Measurements from ENCODE around the gene UBXN2A.

The UBXN2A gene

DNA sequence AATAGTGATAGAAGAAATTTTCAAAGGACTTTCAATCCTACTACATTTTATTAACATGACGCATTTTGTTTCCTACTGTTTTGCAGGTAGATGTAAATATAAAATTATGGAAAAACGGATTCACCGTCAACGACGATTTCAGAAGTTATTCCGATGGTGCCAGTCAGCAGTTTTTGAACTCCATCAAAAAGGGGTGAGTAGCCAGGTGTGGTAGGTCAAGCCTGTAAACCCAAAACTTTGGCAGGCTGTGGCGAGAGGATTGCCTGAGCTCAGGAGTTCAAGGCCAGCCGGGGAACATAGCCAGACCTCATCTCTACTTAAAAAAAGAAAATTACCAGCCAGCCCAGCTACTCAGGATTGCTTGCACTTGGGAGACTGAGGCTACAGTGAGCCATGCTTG, 36.6 kb downstream of the UBXN2A start:
- Histone ChIP-seq H3K36me3 (ENCODE audit: control insufficient read depth, insufficient read depth, low read length) (peaks cover 7% of the 10 kb centered on the region), H3K27me3 (replicated peaks; ENCODE audit: control insufficient read depth, insufficient read depth, low read length, poor library complexity, severe bottlenecking) (no peaks in the 10 kb centered on the region), H3K4me3 (ENCODE audit: insufficient read depth, low read depth, low read length, poor library complexity, severe bottlenecking) (no peak overlapping the region), H3K4me1 (ENCODE audit: control insufficient read depth, insufficient read depth, low read length, poor library complexity, severe bottlenecking) (no peaks in the 10 kb centered on the region), H3K27ac (ENCODE audit: insufficient read depth, low read length, poor library complexity, severe bottlenecking) (no peak overlapping the region), H3K9me3 (ENCODE audit: control insufficient read depth, low read length) (no peaks in the 10 kb centered on the region)
- no peak for DNase-seq

DNA sequence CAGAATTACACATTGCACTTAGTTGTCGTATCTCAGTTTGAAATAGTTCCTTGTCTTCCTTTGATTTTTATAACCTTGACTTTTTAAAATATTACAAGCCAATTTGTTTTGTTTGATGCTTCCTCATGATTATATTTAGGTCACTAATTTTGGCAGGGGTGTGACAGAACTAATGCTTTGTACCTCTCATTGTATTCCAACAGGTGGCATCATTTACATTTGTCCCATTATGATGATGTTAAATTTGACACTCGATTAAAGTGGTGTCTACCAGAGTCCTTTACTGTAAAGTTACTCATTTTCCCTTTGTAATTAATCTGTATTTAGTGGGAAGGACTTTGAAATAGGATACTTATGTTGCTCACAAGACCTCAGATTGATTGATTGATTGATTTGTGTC, 48.1 kb downstream of the UBXN2A start:
- DNase-seq = no peak
- no peak overlapping the region for H3K4me3 ChIP-seq (ENCODE audit: insufficient read depth, low read depth, low read length, poor library complexity, severe bottlenecking)
- H3K36me3 ChIP-seq (ENCODE audit: control insufficient read depth, insufficient read depth, low read length) = no peaks in the 10 kb centered on the region

DNA sequence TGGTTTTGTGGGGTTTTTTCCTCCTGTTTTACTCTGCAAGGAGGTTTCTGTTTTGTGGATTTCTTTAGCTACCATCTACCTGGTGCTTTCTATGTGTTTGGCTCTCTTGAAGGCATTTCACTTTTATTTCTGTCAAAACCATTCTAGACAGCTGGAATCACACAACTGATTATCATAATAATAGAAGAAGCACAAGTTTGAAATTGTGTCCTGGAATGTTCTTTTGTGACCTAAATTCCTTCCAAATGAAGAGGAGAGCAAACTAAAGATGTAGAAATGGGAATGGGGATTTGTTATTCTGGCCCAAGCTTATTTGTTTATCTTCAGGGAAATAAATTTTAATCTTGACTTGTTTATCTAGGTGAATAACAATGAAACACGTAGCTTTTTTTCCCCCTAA, 52.7 kb downstream of the UBXN2A start:
- no peak overlapping the region for H3K27ac ChIP-seq (ENCODE audit: insufficient read depth, low read length, poor library complexity, severe bottlenecking)
- no peaks in the 10 kb centered on the region for H3K27me3 ChIP-seq (replicated peaks; ENCODE audit: control insufficient read depth, insufficient read depth, low read length, poor library complexity, severe bottlenecking)
- DNase-seq = no peak

More for the DNA sequence above, 48.1 kb downstream of the UBXN2A start:
- no peak overlapping the region for H3K27ac ChIP-seq (ENCODE audit: insufficient read depth, low read length, poor library complexity, severe bottlenecking)
- no peaks in the 10 kb centered on the region for H3K9me3 ChIP-seq (ENCODE audit: control insufficient read depth, low read length)
- H3K4me1 ChIP-seq (ENCODE audit: control insufficient read depth, insufficient read depth, low read length, poor library complexity, severe bottlenecking) = no peaks in the 10 kb centered on the region
- no peaks in the 10 kb centered on the region for H3K27me3 ChIP-seq (replicated peaks; ENCODE audit: control insufficient read depth, insufficient read depth, low read length, poor library complexity, severe bottlenecking)

DNA sequence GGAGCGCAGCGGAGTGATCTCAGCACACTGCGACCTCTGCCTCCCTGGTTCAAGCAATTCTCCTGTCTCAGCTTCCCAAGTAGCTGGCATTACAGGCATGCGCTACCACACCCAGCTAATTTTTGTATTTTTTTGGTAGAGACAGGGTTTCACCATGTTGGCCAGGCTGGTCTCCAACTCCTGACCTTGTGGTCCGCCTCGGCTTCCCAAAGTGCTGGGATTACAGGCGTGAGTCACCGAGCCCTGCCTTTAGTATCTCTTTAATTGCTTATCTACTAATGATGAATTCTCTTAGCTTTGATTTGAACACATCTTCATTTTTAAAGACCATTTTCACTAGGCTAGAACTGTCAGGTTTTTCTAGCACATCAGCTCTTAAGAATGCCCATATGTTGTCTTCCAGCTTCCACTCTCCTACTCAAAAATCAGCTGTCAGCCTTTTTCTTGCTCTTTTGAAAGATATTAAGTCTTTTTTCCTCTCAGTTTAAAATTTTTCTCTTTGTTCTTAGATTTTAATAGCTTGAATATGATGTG, 53.5 kb downstream of the UBXN2A start:
- H3K36me3 ChIP-seq (ENCODE audit: control insufficient read depth, insufficient read depth, low read length) = no peaks in the 10 kb centered on the region
- no peak overlapping the region for H3K27ac ChIP-seq (ENCODE audit: insufficient read depth, low read length, poor library complexity, severe bottlenecking)

More for the DNA sequence above, 52.7 kb downstream of the UBXN2A start:
- no peaks in the 10 kb centered on the region for H3K36me3 ChIP-seq (ENCODE audit: control insufficient read depth, insufficient read depth, low read length)
- no peaks in the 10 kb centered on the region for H3K4me1 ChIP-seq (ENCODE audit: control insufficient read depth, insufficient read depth, low read length, poor library complexity, severe bottlenecking)
- H3K9me3 ChIP-seq (ENCODE audit: control insufficient read depth, low read length) = no peaks in the 10 kb centered on the region
- H3K4me3 ChIP-seq (ENCODE audit: insufficient read depth, low read depth, low read length, poor library complexity, severe bottlenecking) = no peak overlapping the region

DNA sequence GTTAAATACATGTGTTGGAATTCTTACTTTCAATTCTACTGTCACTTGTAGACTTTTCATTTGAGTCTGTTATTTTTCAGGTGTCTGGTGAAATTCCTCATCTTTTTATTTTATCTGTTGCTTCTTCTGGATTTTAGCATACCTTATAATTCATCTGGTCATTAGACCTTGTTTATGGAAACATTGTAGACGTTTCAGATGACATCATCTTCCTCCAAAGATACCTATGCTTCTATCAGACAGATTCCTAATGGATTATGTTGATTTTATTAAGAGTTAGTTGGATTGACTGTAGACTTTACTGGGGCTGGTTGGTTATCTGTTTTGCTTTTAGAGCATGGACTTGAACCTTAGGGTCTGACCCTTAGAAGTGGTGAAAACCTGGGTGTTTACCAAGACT, 54.3 kb downstream of the UBXN2A start:
- Histone ChIP-seq H3K4me3 (ENCODE audit: insufficient read depth, low read depth, low read length, poor library complexity, severe bottlenecking) (no peak overlapping the region), H3K36me3 (ENCODE audit: control insufficient read depth, insufficient read depth, low read length) (no peaks in the 10 kb centered on the region), H3K4me1 (ENCODE audit: control insufficient read depth, insufficient read depth, low read length, poor library complexity, severe bottlenecking) (no peaks in the 10 kb centered on the region), H3K27me3 (replicated peaks; ENCODE audit: control insufficient read depth, insufficient read depth, low read length, poor library complexity, severe bottlenecking) (no peaks in the 10 kb centered on the region), H3K27ac (ENCODE audit: insufficient read depth, low read length, poor library complexity, severe bottlenecking) (no peak overlapping the region), H3K9me3 (ENCODE audit: control insufficient read depth, low read length) (no peaks in the 10 kb centered on the region)
- DNase-seq = no peak

More for the DNA sequence above, 53.5 kb downstream of the UBXN2A start:
- H3K27me3 ChIP-seq (replicated peaks; ENCODE audit: control insufficient read depth, insufficient read depth, low read length, poor library complexity, severe bottlenecking) = no peaks in the 10 kb centered on the region
- H3K4me1 ChIP-seq (ENCODE audit: control insufficient read depth, insufficient read depth, low read length, poor library complexity, severe bottlenecking) = no peaks in the 10 kb centered on the region
- no peak for DNase-seq
- H3K4me3 ChIP-seq (ENCODE audit: insufficient read depth, low read depth, low read length, poor library complexity, severe bottlenecking) = no peak overlapping the region
- no peaks in the 10 kb centered on the region for H3K9me3 ChIP-seq (ENCODE audit: control insufficient read depth, low read length)

DNA sequence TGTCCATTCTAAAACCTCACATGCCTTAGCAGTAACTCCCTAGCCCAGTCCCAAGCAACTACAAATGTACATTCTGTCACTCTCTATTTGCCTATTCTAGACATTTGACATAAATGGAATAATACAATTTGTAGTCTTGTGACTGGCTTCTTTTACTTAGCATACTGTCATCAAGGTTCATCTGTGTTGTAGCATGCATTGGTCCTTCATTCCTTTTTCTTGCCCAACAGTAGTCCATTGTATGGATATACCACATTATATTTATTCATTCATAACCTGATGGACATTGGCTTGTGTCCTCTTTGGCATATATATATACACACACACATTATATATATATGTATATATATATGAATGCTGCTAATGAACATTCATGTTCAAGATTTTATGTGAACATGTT, 67.4 kb downstream of the UBXN2A start:
- Histone ChIP-seq H3K4me3 (ENCODE audit: insufficient read depth, low read depth, low read length, poor library complexity, severe bottlenecking) (no peak overlapping the region), H3K36me3 (ENCODE audit: control insufficient read depth, insufficient read depth, low read length) (no peaks in the 10 kb centered on the region), H3K4me1 (ENCODE audit: control insufficient read depth, insufficient read depth, low read length, poor library complexity, severe bottlenecking) (peaks cover 5% of the 10 kb centered on the region), H3K9me3 (ENCODE audit: control insufficient read depth, low read length) (no peaks in the 10 kb centered on the region), H3K27ac (ENCODE audit: insufficient read depth, low read length, poor library complexity, severe bottlenecking) (no peak overlapping the region), H3K27me3 (replicated peaks; ENCODE audit: control insufficient read depth, insufficient read depth, low read length, poor library complexity, severe bottlenecking) (peaks cover 20% of the 10 kb centered on the region)
- no peak for DNase-seq

DNA sequence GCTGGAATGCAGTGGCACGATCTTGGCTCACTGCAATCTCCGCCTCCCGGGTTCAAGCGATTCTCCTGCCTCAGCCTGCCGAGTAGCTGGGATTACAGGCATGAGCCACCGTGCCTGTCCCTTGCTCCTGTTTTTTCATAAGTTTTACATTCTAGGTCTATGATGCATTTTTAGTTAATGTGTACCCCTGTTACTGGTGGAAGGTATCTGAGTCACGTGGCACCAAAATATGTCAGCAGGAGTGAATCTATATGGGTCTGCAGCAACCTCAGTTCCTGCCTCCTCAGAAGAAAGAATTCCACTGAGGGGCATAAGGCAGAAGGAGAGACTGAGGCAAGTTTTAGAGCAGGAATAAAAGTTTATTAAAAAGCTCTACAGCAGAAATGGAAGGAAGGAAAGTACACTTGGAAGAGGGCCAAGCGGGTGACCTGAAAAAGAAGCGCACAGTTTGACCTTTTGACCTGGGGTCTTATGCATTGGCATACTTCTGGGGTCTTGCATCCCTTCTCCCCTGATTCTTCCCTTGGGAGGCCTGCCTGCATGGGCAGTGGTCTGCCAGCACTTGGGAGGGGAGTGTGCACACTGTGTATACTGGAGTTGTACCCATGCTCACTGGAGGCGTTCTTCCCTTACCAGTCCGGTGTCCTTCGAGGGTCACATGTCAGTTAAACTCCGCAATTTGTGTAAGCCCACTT, 68.6 kb downstream of the UBXN2A start:
- Histone ChIP-seq H3K36me3 (ENCODE audit: control insufficient read depth, insufficient read depth, low read length) (no peaks in the 10 kb centered on the region), H3K4me3 (ENCODE audit: insufficient read depth, low read depth, low read length, poor library complexity, severe bottlenecking) (no peak overlapping the region), H3K27ac (ENCODE audit: insufficient read depth, low read length, poor library complexity, severe bottlenecking) (no peak overlapping the region), H3K27me3 (replicated peaks; ENCODE audit: control insufficient read depth, insufficient read depth, low read length, poor library complexity, severe bottlenecking) (peaks cover 20% of the 10 kb centered on the region), H3K9me3 (ENCODE audit: control insufficient read depth, low read length) (no peaks in the 10 kb centered on the region), H3K4me1 (ENCODE audit: control insufficient read depth, insufficient read depth, low read length, poor library complexity, severe bottlenecking) (peaks cover 5% of the 10 kb centered on the region)
- no peak for DNase-seq

DNA sequence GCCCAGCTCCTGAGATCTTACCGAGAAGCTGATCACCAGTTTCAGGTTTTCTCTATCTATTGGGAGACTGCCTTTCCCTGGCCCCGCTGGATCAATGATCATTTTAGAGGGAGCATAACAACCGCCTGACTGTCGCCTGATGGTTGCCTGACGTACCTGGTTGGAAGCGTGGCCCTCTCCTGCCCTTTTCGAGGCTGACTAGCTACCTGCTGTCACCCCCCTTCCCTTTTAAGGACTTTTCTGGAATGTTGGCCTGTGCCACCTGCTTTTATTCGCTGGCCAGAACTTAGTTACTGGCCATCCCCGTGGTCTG, 69.1 kb downstream of the UBXN2A start:
- no peak for DNase-seq
- Histone ChIP-seq H3K36me3 (ENCODE audit: control insufficient read depth, insufficient read depth, low read length) (no peaks in the 10 kb centered on the region), H3K4me1 (ENCODE audit: control insufficient read depth, insufficient read depth, low read length, poor library complexity, severe bottlenecking) (peaks cover 5% of the 10 kb centered on the region), H3K9me3 (ENCODE audit: control insufficient read depth, low read length) (no peaks in the 10 kb centered on the region), H3K27me3 (replicated peaks; ENCODE audit: control insufficient read depth, insufficient read depth, low read length, poor library complexity, severe bottlenecking) (peaks cover 20% of the 10 kb centered on the region), H3K27ac (ENCODE audit: insufficient read depth, low read length, poor library complexity, severe bottlenecking) (no peak overlapping the region), H3K4me3 (ENCODE audit: insufficient read depth, low read depth, low read length, poor library complexity, severe bottlenecking) (no peak overlapping the region)

DNA sequence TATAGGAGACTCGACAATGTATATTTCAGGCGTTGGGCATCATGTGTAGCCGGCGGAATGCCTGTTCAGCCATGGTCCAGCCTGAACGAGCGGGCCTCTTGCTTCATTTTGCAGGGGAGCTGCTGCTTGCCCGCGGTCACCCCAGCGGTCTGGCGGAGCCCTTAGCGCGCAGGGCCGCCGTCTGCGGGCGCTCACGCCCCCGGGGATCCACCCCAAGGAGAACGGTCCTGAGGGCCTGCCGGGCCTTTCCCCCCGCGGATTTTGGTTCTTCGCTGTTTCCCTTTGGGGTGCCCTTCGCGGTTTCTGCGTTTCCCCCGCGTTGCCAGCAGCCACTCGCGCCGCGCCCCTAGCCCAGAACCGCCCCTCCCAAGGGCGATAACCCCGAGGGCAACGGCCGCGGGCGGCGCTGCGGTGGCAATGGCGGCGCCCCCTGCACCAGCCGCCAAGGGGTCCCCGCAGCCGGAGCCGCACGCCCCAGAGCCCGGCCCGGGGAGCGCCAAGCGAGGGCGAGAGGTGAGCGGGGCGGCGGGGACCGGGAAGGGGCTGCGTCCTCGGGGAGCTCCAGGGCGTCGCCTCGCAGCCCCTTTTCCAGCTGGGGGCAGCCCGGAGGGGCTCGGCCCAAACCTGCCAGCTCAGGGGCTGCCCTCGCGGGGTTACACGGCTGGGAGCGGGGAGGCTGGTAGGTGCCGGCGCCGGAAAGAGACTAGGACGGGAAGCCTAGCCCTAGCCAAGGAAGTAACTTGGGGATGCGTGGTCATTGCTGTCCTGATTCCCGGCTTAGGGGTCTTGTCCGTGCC, 69.6 kb downstream of the UBXN2A start, which contains the start of gene MFSD2B:
MFSD2B (plus strand) TSS at position 406 of the 797 bp plus-strand sequence; CDS start at position 418, 12 bp downstream.
- H3K27me3 ChIP-seq (replicated peaks; ENCODE audit: control insufficient read depth, insufficient read depth, low read length, poor library complexity, severe bottlenecking) = peaks cover 20% of the 10 kb centered on the region
- no peak within 1 kb of the TSS for H3K4me3 ChIP-seq (ENCODE audit: insufficient read depth, low read depth, low read length, poor library complexity, severe bottlenecking)
- no peaks in the 10 kb centered on the region for H3K36me3 ChIP-seq (ENCODE audit: control insufficient read depth, insufficient read depth, low read length)
- H3K27ac ChIP-seq (ENCODE audit: insufficient read depth, low read length, poor library complexity, severe bottlenecking) = no peak within 1 kb of the TSS
- no peak for DNase-seq
- no peaks in the 10 kb centered on the region for H3K9me3 ChIP-seq (ENCODE audit: control insufficient read depth, low read length)
- H3K4me1 ChIP-seq (ENCODE audit: control insufficient read depth, insufficient read depth, low read length, poor library complexity, severe bottlenecking) = peaks cover 5% of the 10 kb centered on the region
